ENCODE data around the gene NCEH1. TPM values are rescaled to one million over a fixed set of nuclear protein-coding genes. Genes with fewer than 3 reads are reported as not detected.
A peak's percentile ranks its signal among the peaks of the same experiment; 100 is the strongest.

NCEH1 gene
- total and polyA plus RNA-seq, 2 experiments from 2014 or later: 1.8 to 4.9 TPM

DNA sequence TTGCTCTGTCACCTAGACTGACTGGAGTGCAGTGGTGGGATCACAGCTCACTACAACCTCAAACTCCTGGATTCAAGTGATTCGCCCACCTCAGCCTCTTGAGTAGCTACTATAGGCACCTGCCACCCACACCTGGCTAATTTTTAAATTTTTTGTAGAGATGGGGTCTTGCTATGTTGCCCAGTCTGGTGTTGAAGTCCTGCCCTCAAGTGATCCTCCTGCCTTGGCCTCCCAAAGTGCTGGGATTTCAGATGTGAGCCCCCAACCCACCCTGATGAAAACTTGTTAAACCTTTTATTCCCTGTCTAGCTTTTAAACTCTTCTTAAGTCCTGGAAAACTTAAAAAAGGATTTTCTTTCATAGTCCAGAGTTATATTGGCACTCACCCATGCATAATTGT, 42.3 kb upstream of the NCEH1 start:
- peaks cover 35% of the 10 kb centered on the region for H3K36me3 ChIP-seq (ENCODE audit: insufficient read depth)
- 0 out of 2 replicates have a peak overlapping the region, but pooled peaks have one; percentile 12 for H3K4me2 ChIP-seq
- H3K4me1 Mint-ChIP-seq: peaks cover 28% of the 10 kb centered on the region
- no peaks in the 10 kb centered on the region for H3K9me3 Mint-ChIP-seq
- no peaks in the 10 kb centered on the region for H3F3A ChIP-seq (replicated peaks; ENCODE audit: low read depth)
- H3K4me1 ChIP-seq (ENCODE audit: insufficient read depth): peaks cover 20% of the 10 kb centered on the region
- DNase-seq (ENCODE audit: low spot score) (no peak), ATAC-seq (no peak)
- no peak overlapping the region for H3K27ac ChIP-seq (ENCODE audit: low read depth)
- TF ChIP-seq NANOG (IDR thresholded peaks at IDR 0.05; ENCODE audit: borderline replicate concordance) (no peak), EZH2phosphoT487 (IDR thresholded peaks at IDR 0.05; ENCODE audit: unreplicated experiment) (no peak)
- peaks cover 70% of the 10 kb centered on the region for H3K79me2 ChIP-seq (replicated peaks; ENCODE audit: insufficient read depth)
- H3K27me3 Mint-ChIP-seq (ENCODE audit: insufficient read depth, low read depth, poor library complexity): peaks cover 3% of the 10 kb centered on the region
- no peaks in the 10 kb centered on the region for H3K9me2 ChIP-seq (ENCODE audit: insufficient read depth)
- H4K20me1 ChIP-seq (replicated peaks; ENCODE audit: insufficient read depth): peaks cover 15% of the 10 kb centered on the region
- peaks cover 52% of the 10 kb centered on the region for H3K36me3 Mint-ChIP-seq (ENCODE audit: low read depth)
- H3K4me3 Mint-ChIP-seq: no peak overlapping the region
- no peak overlapping the region for H2AFZ ChIP-seq
- H3K27me3 ChIP-seq (ENCODE audit: insufficient read depth): no peaks in the 10 kb centered on the region
- no peak overlapping the region for H3K27ac Mint-ChIP-seq
- H3K4me3 ChIP-seq: no peak overlapping the region

DNA sequence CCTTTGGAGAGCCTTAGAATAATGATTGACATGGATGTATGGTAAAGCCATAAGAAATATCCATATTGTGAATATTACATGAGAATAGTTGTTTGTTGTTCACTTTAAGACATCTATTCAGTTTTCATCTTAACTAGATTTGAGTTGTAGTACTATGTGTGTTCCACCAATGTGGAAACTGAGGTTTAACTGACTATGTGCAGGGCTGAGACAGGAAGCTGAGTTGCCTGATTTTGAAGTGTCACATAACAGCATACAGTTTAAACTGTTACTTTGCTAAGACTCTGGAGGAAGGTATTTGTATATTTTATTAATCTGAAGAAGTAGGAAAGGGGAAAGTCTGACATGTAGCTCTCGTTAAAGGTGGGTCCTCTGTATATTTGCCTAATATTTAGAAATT, 41.8 kb upstream of the NCEH1 start:
- Histone ChIP-seq H3K27me3 (ENCODE audit: insufficient read depth) (no peaks in the 10 kb centered on the region), H3K4me2 (no peak overlapping the region), H2AFZ (no peak overlapping the region), H3K4me3 (no peak overlapping the region), H3K27ac (ENCODE audit: low read depth) (no peak overlapping the region), H3F3A (replicated peaks; ENCODE audit: low read depth) (no peaks in the 10 kb centered on the region), H3K79me2 (replicated peaks; ENCODE audit: insufficient read depth) (peaks cover 67% of the 10 kb centered on the region), H3K9me2 (ENCODE audit: insufficient read depth) (no peaks in the 10 kb centered on the region), H3K36me3 (ENCODE audit: insufficient read depth) (peaks cover 32% of the 10 kb centered on the region), H4K20me1 (replicated peaks; ENCODE audit: insufficient read depth) (peaks cover 15% of the 10 kb centered on the region), H3K4me1 (ENCODE audit: insufficient read depth) (peaks cover 20% of the 10 kb centered on the region)
- Mint-ChIP-seq H3K27ac (no peak overlapping the region), H3K27me3 (ENCODE audit: insufficient read depth, low read depth, poor library complexity) (peaks cover 2% of the 10 kb centered on the region), H3K4me1 (peaks cover 28% of the 10 kb centered on the region), H3K4me3 (peak overlapping the region; percentile 92), H3K9me3 (no peaks in the 10 kb centered on the region), H3K36me3 (ENCODE audit: low read depth) (peaks cover 47% of the 10 kb centered on the region)
- no peak for TF ChIP-seq ZNF331 (CRISPR knock-in tag; IDR thresholded peaks at IDR 0.05; ENCODE audit: low read depth)
- TF ChIP-seq JUNB (IDR thresholded peaks at IDR 0.05; ENCODE audit: unreplicated experiment): no peak
- no peak for ATAC-seq
- DNase-seq (ENCODE audit: low spot score): no peak

DNA sequence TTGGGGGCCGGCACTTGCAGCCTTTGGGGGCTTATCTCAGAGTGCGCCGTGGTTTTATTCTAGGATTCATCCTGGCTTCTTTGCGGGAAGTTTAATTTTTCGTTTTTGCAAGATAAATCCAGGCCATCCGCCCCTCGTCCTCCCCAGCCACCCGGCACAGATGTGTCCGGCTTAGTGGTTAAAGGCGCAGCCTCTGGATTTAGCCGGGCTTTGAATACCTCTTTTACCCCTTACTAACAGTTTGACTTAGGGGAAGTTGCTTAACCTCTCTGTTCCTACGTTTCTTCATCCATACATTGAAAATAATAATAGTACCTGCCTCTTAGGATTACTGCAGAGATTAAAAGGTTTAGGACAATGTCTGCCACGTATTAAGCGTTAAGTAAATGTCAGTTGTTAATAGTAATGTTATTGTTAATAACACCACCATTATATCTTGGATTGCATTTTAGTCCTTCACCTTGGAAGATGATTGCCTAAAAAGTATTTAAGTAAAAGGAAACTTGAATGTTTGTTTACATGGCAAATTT, 40.4 kb upstream of the NCEH1 start:
- Mint-ChIP-seq H3K4me3 (peak overlapping the region; percentile 92), H3K4me1 (peaks cover 30% of the 10 kb centered on the region), H3K27ac (peak overlapping the region; percentile 99), H3K36me3 (ENCODE audit: low read depth) (peaks cover 33% of the 10 kb centered on the region), H3K27me3 (ENCODE audit: insufficient read depth, low read depth, poor library complexity) (peaks cover 2% of the 10 kb centered on the region), H3K9me3 (no peaks in the 10 kb centered on the region)
- Histone ChIP-seq H3K36me3 (ENCODE audit: insufficient read depth) (peaks cover 19% of the 10 kb centered on the region), H3K4me3 (peak overlapping the region; percentile 72), H3K27me3 (ENCODE audit: insufficient read depth) (no peaks in the 10 kb centered on the region), H2AFZ (no peak overlapping the region), H3K4me1 (ENCODE audit: insufficient read depth) (peaks cover 25% of the 10 kb centered on the region), H3K79me2 (replicated peaks; ENCODE audit: insufficient read depth) (peaks cover 53% of the 10 kb centered on the region), H3K9me2 (ENCODE audit: insufficient read depth) (no peaks in the 10 kb centered on the region), H3K27ac (ENCODE audit: low read depth) (peak overlapping the region; percentile 76), H3K4me2 (peak overlapping the region; percentile 87), H3F3A (replicated peaks; ENCODE audit: low read depth) (no peaks in the 10 kb centered on the region), H4K20me1 (replicated peaks; ENCODE audit: insufficient read depth) (peaks cover 15% of the 10 kb centered on the region)
- DNase-seq (ENCODE audit: low spot score) (no peak), ATAC-seq (peak; percentile 23)
- TF ChIP-seq POLR2AphosphoS5 (IDR thresholded peaks at IDR 0.05; ENCODE audit: low read depth) (no peak), JUNB (IDR thresholded peaks at IDR 0.05; ENCODE audit: unreplicated experiment) (no peak), ZNF114 (CRISPR knock-in tag; IDR thresholded peaks at IDR 0.05) (no peak), EZH2 (IDR thresholded peaks at IDR 0.05; ENCODE audit: low read depth, unreplicated experiment) (no peak), CREB1 (CRISPR knock-in tag; IDR thresholded peaks at IDR 0.05; ENCODE audit: low read depth) (no peak)
- TF ChIP-seq, protein P1, sequence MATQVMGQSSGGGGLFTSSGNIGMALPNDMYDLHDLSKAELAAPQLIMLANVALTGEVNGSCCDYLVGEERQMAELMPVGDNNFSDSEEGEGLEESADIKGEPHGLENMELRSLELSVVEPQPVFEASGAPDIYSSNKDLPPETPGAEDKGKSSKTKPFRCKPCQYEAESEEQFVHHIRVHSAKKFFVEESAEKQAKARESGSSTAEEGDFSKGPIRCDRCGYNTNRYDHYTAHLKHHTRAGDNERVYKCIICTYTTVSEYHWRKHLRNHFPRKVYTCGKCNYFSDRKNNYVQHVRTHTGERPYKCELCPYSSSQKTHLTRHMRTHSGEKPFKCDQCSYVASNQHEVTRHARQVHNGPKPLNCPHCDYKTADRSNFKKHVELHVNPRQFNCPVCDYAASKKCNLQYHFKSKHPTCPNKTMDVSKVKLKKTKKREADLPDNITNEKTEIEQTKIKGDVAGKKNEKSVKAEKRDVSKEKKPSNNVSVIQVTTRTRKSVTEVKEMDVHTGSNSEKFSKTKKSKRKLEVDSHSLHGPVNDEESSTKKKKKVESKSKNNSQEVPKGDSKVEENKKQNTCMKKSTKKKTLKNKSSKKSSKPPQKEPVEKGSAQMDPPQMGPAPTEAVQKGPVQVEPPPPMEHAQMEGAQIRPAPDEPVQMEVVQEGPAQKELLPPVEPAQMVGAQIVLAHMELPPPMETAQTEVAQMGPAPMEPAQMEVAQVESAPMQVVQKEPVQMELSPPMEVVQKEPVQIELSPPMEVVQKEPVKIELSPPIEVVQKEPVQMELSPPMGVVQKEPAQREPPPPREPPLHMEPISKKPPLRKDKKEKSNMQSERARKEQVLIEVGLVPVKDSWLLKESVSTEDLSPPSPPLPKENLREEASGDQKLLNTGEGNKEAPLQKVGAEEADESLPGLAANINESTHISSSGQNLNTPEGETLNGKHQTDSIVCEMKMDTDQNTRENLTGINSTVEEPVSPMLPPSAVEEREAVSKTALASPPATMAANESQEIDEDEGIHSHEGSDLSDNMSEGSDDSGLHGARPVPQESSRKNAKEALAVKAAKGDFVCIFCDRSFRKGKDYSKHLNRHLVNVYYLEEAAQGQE (IDR thresholded peaks at IDR 0.05; ENCODE audit: unreplicated experiment): no peak
- TF ChIP-seq, protein P2, sequence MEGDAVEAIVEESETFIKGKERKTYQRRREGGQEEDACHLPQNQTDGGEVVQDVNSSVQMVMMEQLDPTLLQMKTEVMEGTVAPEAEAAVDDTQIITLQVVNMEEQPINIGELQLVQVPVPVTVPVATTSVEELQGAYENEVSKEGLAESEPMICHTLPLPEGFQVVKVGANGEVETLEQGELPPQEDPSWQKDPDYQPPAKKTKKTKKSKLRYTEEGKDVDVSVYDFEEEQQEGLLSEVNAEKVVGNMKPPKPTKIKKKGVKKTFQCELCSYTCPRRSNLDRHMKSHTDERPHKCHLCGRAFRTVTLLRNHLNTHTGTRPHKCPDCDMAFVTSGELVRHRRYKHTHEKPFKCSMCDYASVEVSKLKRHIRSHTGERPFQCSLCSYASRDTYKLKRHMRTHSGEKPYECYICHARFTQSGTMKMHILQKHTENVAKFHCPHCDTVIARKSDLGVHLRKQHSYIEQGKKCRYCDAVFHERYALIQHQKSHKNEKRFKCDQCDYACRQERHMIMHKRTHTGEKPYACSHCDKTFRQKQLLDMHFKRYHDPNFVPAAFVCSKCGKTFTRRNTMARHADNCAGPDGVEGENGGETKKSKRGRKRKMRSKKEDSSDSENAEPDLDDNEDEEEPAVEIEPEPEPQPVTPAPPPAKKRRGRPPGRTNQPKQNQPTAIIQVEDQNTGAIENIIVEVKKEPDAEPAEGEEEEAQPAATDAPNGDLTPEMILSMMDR (conservative IDR thresholded peaks at IDR 0.05; ENCODE audit: low read depth in 2 of 2): no peak
